Measurements from ENCODE around the gene WDR89. TPM values are rescaled to one million over a fixed set of nuclear protein-coding genes. Genes with fewer than 3 reads are reported as not detected.

The WDR89 gene
- polyA plus RNA-seq, 6 donors from 2014 or later = 12.5 to 24.4 (median 21.2) TPM

DNA sequence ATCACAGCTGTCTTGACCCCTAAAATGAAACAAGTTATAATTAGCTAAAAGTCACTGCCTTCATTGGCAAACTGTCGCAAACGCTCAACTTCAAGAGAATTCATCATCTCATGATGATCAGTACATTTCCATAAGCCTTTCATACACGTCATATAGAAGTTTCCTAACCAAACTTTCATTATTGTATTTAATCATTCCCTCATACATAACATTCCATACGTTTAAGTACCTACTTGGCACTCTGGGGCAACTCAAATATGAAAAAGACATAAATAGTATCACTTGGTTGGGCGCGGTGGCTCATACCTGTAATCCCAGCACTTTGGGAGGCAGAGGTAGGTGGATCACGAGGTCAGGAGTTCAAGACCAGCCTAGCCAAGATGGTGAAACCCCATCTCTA, 86.1 kb downstream of the WDR89 start:
- ATAC-seq (ENCODE audit: low read depth in 2 of 2) (no peak), DNase-seq (no peak)
- H3K4me3 Mint-ChIP-seq = no peak overlapping the region
- H3K36me3 Mint-ChIP-seq = no peaks in the 10 kb centered on the region
- H3K27me3 Mint-ChIP-seq = peaks cover 0 to 4% (median 0%) of the 10 kb centered on the region in 3 donors
- H3K4me1 Mint-ChIP-seq = no peaks in the 10 kb centered on the region
- no peak overlapping the region for H3K27ac Mint-ChIP-seq
- H3K9me3 Mint-ChIP-seq = peaks cover 0 to 2% (median 0%) of the 10 kb centered on the region in 7 donors

DNA sequence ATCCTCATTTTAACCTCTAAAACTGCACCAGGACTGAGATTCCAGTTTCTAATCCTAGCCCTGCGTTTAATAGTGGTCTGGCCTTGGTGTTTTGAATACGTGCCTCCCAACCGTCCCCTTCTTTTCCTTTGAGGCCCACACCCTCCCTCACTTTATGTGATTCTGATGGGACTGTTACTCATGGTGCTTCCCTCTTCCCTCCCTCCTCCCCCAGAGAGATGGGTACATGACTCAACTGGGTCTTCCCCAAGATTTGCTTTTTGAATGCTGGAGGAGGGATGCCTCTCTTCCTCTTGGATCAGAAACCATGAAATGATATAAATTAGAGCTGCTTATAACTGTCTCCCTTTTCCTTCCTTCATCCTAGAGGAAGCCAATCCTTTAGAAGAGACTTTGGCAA, 90.3 kb downstream of the WDR89 start:
- Mint-ChIP-seq H3K27me3 (peaks cover 0 to 4% (median 0%) of the 10 kb centered on the region in 3 donors), H3K4me3 (no peak overlapping the region), H3K36me3 (no peaks in the 10 kb centered on the region), H3K27ac (no peak overlapping the region), H3K4me1 (no peaks in the 10 kb centered on the region), H3K9me3 (no peaks in the 10 kb centered on the region)
- ATAC-seq (ENCODE audit: low read depth in 2 of 2) (no peak), DNase-seq (no peak)

DNA sequence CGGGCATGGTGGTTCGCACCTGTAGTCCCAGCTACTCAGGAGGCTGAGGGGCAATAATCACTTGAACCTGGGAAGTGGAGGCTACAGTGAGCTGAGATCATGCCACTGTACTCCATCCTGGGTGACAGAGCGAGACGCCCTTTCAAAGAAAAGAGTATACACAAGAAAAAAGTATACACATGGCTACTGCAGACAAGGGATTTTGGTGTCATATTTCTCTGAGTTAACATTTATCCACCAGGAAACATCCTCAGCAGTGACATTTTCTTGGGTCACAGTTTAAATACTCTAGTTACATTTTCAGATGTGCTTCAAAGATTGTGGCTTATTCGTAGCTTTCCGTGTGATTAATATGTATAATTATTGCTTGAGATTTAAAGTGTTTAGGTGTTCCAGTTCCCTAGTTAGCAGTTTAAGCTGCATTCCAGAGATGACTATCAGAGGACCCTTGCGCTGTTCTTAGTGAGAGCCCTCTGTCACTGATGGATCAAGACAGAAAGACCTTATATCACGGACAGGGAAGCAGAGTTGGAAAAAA, 93.8 kb downstream of the WDR89 start:
- Mint-ChIP-seq H3K27me3 (peaks cover 0 to 4% (median 0%) of the 10 kb centered on the region in 3 donors), H3K9me3 (no peaks in the 10 kb centered on the region), H3K36me3 (no peaks in the 10 kb centered on the region), H3K27ac (no peak overlapping the region), H3K4me3 (no peak overlapping the region), H3K4me1 (peaks cover 4 to 15% (median 11%) of the 10 kb centered on the region in 3 donors)
- DNase-seq = no peak
- ATAC-seq (ENCODE audit: low read depth in 2 of 2) = no peak

Other genes starting within 250 kb of the WDR89 start
- gene PPP2R5E, start 98.5 kb downstream of the WDR89 start, polyA plus RNA-seq (ENCODE audit: low read depth in 6 of 6) = 10 to 100 TPM; 32.8 to 52.1 (median 38.3) TPM
- gene SGPP1, start 86.2 kb upstream of the WDR89 start, polyA plus RNA-seq (ENCODE audit: low read depth in 6 of 6) = 10 to 100 TPM in 4 of 6 donors, 1 to 10 TPM in 2; 9.4 to 20.8 (median 13.2) TPM
- gene SYNE2, start 211.1 kb upstream of the WDR89 start, polyA plus RNA-seq (ENCODE audit: low read depth in 6 of 6) = 10 to 100 TPM; 12.0 to 24.8 (median 19.0) TPM

Measured in naive B cell (primary cell).